Activated CD8-positive, alpha-beta memory T cell treated with anti-CD3 and anti-CD28 coated beads for 1 hour (primary cell): Measurements from ENCODE around the gene ATXN7L1.
"Not testable (repeated sequence)": the region's sequence is repeated elsewhere in the genome, so short reads cannot be mapped to it uniquely, and the experiment has no call there.

Experiments
- DNase-seq, 2 donors: peaks; one replicate each; pipeline ENCODE4 v3.0.0-alpha.2; 2020; ENCODE audit warnings: low read depth in 1 of 2; ENCODE audit errors: extremely low read depth in 1 of 2

Gene ATXN7L1

DNA sequence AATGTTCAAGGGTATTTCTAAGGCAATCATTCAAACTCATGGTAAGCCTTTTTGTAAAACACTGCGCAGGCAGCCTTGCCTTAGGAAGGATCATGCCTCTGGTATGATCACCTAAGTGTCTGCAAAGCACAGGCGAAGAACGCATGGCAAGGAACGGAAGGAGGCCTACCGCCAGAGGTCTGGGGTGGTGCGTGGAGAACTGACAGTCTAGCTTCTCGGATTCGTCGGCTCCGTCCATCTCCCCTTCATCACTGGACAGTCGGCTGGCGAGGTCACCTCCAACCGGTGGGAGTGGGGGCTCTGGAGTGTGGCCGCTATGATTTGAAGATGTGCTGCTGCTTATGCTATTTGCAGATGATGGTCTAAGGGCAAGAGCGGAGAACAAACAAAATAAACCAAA is 252.5 kb downstream of the ATXN7L1 start:
- no peak for DNase-seq

DNA sequence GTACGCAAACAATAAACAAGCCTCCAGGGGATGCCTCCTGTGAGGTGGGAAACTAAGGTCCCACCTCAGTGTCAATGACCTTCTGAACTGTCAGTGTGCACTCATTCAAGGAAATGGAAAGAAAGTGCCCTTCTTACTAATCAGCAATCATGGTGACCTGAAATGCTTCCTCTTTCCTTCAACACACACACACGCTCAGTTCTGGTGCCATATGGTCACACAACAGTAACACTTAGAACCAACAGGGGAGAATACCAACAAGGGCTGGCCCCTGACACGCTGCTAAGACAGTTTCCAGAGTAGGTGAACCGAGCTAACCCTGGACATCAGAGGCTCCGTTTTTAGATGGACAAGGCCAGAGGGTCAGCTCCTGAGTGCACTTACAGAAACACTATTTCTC is 253.0 kb downstream of the ATXN7L1 start:
- DNase-seq, result no peak

DNA sequence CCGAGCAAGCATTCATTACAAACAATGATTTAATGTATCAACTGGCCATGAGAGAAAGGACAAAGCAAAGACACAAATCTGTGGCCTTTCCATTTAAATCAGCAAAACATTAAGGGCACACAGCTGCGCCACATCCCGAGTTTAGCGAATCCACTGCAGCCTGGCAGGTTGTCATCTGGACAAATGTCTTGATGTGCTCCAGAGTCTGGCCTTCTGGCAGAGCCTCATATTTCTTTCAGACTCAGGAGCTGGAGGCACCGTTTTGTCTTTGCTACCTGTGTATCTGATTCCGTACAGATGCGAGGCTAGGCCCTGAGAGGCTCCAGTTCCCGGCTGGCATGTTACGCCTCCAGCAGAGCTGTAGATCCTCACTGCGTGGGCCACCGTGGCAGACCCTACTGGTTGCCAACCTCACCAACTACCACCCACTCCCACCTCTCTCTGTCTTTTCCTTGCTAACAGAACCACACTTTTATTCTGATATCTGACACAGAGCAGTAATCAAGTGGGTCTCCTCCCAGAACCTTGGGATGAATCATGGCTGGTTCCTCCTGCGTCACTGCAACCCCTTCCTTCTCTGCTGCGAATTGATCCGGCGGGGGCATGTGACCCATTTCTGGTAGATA is 254.2 kb downstream of the ATXN7L1 start:
- no peak for DNase-seq

DNA sequence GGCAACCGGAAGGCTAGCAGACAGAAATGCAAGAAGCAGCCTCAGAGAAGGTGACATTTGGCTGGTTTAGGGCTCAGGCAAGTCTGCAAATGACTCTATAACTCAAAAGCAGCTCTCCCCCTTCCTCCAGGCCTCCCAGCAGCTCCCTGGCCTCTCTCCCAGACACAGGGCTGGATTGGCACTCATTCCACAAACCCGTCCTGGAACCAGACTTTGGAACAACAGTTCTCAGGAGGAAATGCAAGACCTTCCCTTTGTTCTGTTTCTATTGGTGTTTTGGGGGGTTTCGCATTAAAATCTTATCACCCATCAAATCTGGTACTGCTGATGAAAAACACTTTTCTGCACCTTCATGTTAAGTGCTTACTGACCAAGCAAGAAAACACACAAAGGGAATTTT is 254.8 kb downstream of the ATXN7L1 start:
- DNase-seq, result no peak

DNA sequence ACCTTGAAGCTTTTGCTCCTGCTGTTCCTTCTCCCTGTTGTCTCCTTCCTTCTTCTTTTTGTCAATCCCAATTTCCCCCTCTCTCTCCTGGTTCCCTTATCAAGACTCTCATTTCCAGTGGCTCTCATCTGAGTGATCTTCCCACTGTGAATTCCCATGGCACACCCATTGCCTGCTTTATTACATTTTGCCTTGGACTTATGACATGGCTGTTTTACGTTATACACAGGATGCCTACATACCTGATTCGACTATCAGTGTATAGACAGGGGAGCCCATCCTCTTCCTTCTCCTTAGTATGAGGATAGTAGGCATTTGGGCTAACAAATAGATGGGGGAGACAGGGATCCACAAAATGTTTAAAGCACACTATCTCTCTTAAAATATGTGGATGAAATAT is 255.2 kb downstream of the ATXN7L1 start:
- DNase-seq, result no peak

DNA sequence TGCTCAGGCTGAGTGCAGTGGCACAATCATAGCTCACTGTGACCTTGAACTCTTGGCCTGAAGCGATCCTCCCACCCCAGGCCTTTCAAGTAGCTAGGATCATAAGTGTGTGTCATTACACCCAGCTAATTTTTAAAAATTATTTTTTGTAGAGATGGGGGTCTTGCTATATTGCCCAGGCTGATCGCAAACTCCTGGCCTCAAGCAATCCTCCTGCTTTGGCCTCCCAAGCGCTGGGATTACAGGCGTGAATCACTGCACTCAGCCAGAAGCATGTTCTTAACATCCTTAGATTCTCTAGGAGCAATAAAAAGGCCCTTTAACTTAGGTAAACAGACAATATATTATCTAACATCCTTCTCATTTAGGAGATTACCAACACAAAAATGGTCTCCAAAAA is 256.8 kb downstream of the ATXN7L1 start:
- DNase-seq, result no peak

DNA sequence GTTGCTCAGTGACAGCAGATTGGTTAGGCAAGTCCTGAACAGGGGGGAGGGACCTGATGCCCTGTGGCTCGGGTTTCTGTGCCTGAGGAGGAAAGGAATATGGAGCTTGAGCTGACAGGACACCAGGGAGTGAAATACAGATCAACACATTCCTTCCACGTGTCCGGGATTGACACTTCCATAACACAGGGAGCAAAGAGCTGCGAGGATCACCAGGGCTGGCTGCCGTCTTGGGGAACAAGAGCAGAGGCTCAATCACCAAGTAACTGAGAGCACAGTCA is 258.4 kb downstream of the ATXN7L1 start:
- DNase-seq, result no peak

DNA sequence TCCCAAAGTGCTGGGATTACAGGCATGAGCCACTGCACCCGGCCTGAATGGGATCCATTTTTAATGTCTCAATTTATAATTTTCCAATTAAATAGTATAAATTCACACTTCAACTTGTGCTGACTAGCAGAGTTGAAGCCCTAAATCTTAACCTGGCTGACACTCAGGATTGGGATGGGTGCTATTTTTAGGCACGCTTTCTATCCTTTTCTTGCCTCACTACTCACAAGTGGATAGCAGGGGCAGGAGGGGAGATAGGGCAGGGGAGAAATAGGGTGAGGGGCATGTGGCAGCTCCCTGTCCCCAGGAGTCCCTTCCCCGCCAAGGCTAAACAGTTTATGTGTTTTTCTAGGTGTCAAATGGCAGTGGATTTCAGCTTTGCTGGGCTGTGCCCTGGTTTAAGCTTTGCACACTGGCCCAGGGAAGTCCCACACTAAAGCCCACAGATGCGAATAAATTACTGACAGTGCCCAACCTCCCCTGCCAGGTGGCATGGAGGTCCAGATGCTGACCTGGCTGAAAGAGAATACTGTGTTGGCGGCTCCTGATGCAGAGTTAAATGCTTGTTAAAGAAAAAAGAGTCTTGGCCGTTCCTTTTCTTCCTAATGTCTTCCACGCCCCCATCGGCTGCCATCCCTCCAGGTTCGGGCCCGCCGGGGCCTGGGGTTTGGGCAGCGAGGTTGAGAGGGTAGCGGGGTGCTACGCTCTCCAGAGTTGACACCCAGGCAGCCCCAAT is 259.0 kb downstream of the ATXN7L1 start:
- DNase-seq, result no peak

DNA sequence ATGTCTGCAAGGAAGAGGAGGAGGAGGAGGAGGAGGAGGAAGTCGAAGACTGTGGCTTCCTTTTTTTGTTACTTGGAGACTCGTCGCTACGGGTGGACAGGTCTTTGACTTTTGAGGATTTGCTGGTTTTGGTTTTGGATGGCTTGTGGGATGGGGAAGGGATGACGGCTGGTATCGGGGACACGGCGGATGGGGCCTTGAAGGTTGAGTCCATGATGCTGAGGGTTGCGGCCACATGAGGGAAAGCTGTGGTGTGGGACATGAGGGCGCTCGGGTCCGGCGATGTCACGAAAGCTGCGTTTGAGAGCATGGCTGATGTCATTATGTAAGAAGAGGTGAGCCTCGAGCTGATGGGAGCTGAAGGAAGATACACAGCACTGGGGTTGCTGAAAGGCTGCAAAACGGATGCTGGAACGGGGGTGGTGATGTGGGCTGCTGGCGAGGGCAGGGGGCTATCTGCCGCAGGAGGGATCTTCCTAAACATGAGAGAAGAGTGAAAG is 262.0 kb downstream of the ATXN7L1 start:
- no peak for DNase-seq

DNA sequence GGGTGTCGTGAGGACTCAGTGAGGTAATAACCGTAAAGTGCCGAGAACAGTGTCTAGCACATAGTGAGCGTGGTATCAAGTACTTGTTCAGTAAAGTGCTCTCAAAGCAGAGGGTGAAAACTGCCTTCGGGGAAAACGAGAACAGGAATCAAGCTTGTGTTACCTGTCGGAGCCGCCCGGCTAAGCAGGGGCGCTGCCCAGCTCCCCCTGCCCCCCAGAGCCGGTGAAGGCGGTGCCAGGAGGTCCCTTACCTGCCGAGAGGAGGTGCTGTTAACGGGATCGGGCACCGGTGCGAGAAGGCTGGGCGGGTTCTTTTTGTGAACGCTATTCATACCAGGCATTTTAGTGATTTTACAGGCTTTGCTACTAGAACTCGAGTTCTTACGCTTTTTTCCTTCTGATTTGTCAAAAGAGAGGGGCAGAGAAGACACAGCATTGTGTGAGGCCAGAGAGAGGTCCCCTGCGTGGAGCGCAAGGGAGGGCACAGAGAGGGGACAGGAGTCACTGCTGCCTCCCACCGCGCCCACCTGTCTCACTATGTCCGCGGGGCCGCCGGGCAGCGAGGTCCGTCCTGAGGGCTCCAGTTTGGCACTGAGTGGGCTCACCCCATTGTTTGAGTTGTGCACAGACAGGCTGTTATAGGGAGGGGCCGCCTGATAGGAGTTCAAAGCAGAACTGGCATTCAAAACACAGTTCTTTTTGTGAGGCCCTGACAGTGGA is 262.6 kb downstream of the ATXN7L1 start:
- DNase-seq, result no peak

DNA sequence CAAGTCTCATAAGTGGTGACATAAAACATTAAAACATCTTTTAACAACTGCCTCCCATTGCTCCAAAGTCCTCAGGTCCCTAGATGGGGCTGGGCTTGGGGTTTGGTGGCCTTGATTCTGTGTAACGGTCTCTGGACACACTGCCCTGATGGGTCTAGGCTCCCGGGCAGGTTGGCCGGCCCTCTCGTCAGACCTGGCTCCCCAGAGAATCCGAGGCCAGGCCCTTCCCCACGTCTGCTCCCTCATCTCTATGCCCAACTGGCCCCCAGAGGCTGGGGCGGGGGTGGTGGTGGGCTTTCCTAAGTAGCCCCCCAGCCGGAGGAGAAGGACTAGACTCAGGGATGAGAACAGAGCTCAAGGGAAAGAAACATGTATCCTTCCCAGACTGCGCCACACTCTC is 263.6 kb downstream of the ATXN7L1 start:
- DNase-seq, result no peak

DNA sequence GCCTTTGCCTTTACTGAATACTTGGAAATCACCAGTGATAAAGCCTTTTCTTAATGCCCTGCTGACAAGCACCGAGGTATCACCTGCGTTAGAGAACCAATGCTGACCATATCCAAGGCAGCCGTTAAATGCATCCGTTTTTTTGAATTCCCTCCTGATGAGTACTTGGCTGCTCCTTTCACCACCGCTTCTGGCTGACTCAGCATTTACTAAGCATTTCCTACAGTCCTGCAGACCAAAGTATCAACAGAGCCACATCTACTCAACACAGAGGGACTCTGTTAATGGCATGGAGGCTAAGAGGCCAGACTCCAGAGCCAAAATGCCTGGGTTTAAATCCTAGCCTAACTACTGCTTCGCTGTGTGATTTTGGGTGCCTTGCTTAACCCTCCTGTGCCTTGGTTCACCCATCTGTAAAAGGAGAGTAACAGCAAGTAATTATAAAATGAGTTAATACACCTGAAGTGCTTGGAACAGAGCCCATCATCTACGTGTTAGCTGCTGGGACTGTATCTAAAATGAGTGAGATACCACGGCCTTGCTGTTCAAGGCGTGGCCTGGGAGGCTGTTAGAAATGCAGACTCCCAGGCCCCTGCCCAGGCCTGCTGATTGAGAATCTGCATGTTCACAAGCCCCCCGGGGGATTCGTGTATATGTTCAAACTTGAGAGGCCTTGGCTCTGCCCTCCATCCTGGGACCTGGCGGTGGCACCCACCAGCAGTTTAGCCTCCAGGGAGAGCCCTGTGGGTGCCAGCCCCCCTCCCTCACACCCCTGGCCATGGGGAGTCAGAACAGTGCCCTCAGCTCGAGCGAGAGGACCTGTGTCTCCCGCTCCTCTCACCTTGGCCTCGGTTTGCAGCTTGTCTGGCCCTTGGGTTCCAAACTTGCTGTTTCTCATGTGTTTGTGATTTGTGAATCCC is 264.3 kb downstream of the ATXN7L1 start:
- DNase-seq, result no peak

DNA sequence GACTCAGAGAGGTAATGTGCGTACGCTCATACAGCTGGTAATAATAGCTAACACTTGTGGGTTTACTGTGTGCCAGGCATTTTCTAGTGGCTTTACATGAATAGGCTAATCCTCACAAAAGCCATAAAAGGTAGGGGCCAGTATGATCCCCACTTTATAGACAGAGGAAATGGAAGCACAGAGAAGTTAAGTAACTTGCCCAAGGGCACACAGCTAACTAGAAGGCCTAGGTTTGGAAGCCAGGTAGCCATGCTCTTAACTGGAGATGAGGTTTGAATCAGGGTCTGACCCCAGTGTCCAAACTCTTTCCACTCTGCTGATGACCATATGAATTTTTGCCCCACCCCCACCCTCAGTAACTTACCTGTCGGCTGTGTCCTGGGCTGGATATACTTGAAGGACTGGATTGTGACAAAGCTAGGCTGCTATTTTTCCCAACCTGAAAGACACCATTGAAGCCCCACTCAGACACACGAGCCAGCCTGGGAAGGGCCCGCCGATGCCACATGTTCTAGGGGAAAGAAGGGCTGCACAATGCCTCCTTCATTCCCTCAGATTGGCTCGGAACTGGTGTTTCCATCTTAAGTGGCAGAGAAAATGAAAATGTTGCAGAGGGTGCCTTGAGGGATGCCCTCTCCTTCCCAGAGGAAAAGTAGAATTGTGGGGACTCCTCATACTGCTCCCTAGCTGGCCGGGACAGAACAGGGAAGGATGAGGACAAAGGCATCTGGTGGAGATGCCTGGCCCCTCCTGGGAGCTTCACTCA is 266.1 kb downstream of the ATXN7L1 start:
- no peak for DNase-seq

DNA sequence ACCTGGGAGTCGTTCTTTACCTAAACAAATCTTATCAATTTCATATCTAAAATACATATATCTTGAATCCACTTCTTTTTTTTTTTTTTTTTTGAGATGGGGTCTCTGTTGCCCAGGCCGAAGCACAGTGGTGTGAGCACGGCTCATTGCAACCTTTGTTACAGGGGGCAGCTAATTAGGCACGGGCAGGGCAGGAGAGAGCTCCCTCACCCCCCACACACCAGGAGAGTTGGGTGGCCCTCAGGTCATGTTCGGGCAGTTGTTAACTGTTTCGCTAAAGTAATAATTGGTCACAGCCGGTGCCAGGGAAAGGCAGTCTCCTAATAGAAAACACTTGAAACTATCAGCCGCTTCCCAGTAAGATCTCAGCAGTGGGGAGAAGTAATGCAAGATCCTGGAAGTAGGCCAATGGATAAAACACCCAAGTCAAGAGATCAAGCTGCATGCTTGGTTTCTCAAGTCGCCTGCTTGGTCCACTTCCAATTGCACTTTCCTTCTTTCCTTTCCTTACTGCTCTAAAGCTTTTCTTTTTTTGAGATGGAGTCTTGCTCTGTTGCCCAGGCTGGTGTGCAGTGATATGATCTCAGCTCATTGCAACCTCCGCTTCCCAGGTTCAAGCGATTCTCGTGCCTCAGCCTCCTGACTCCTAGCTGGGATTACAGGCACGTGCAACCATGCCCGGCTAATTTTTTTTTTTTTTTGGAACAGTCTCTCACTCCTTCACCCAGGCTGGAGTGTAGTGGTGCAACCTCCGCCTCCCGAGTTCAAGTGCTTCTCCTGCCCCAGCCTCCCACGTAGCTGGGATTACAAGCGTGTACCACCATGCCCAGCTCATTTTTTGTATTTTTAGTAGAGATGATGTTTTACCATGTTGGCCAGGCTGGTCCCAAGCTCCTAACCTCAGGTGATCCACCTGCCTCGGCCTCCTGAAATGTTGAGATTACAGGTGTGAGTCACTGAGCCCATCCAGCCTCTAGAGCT is 273.8 kb downstream of the ATXN7L1 start:
- no peak for DNase-seq

DNA sequence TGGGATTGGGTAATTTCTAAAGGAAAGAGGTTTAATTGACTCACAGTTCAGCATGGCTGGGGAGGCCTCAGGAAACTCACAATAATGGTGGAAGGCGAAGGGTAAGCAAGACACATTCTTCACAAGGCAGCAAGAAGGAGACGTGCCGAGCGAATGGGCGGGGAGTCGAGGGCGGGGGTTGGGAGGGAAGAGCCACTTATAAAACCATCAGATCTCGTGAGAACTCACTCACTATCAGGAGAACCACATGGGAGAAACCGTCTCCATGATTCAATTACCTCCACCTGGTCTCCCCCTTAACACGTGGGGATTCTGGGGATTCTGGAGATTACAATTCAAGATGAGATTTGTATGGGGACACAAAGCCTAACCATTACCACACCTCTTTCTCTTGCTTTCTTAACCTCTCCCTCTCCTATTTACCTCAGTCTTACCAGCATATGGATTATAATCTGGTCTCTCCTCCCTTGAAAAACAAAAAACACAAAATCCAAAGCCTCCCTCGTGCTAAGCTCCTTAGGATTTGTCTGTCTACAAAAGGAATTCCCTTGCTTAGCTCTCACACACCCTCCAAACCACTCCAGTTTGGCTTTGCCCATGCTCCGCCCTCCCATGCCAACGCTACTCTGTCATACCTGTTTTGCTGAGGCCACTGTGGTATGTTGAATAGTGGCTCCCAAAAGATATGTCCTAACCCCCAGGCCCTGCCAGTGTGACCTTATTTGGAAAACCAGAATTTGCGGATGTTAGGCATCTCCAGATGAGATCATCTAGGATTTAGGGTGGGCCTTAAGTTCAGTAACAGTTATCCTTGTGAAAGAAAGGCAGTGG is 275.5 kb downstream of the ATXN7L1 start:
- no peak for DNase-seq

DNA sequence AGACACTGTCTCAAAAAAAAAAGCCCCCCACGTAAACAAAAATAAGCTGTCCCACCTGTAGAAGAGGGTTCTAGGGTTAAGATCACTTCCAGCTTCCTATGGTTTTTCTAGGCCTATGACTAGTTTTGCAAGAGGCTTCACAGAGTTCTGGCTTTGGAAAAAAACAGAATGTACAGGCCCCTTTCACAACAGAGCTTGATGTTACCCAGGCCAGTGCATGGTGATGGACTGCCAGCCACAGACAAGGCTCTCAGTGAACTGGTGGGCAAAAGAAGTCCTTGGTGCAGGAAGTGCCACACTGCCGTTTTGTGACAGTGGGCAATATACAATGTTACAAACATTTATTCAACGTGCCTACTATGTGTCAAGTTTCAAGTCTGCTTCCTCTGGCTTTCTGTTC is 276.8 kb downstream of the ATXN7L1 start:
- no peak for DNase-seq

DNA sequence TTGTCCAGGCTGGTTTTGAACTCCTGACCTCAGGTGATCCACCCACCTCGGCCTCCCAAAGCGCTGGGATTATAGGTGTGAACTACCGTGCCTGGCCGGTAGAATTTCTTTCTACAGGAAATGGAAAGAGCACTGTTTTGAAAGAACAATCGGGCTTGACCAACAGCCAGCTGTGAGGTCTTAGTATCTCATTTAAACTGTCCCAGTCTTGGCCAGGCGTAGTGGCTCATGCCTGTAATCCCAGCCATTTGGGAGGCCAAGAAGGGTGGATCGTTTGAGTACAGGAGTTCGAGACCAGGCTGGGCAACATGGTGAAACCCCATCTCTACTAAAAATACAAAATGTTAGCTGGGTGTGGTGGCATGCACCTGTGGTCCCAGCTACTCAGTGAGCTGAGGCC is 277.3 kb downstream of the ATXN7L1 start:
- DNase-seq, result not testable (repeated sequence)

DNA sequence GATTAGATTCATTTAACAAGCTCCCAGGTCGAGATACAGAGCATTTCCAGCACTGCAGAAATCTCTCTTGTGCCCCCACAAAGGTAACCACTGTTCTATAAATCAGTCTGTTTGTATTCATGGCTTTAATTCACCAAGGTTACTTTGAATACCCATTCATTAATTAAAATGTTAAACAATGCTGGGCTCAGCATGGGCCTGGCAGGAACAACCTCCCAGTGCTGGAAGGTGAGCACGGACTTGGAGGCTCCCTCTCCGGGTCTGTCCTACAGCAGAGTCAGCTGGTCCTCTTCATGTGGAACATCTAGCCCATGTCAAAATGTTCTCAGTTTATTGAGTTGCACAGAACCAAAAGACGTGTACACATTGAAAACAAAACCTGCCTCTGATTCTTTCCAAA is 279.5 kb downstream of the ATXN7L1 start:
- no peak for DNase-seq
